Subcutaneous abdominal adipose tissue (tissue), 5 donors: ENCODE data around the gene GRK7.
"Not testable (repeated sequence)": the region's sequence is repeated elsewhere in the genome, so short reads cannot be mapped to it uniquely, and the experiment has no call there.

Source experiments
- H3K27ac ChIP-seq: one replicate; pipeline ENCODE4 v1.7.0; 2013; ENCODE audit warnings: low read depth, mild to moderate bottlenecking, inconsistent platforms, low read length, moderate library complexity
- H3K27me3 ChIP-seq, 5 donors: one replicate each; pipeline ENCODE4 v1.7.0; 2013; ENCODE audit warnings: low read length in 5 of 5, inconsistent platforms in 1 of 5; ENCODE audit not compliant: control insufficient read depth in 5 of 5, insufficient read depth in 4 of 5
- H3K36me3 ChIP-seq, 5 donors: one replicate each; pipeline ENCODE4 v1.7.0; 2013; ENCODE audit warnings: low read length in 5 of 5; ENCODE audit not compliant: control insufficient read depth in 5 of 5, insufficient read depth in 5 of 5
- H3K4me1 ChIP-seq, 5 donors: one replicate each; pipeline ENCODE4 v1.7.0; 2013; ENCODE audit warnings: low read length in 5 of 5, mild to moderate bottlenecking in 3 of 5, moderate library complexity in 1 of 5; ENCODE audit not compliant: control insufficient read depth in 5 of 5, insufficient read depth in 5 of 5
- H3K4me3 ChIP-seq, 5 donors: one replicate each; pipeline ENCODE4 v1.7.0; 2013; ENCODE audit warnings: low read length in 5 of 5, low read depth in 1 of 5
- H3K9ac ChIP-seq, 5 donors: one replicate each; pipeline ENCODE4 v1.7.0; 2013; ENCODE audit warnings: low read length in 5 of 5, mild to moderate bottlenecking in 4 of 5, moderate library complexity in 3 of 5
- H3K9me3 ChIP-seq, 5 donors: one replicate each; pipeline ENCODE4 v1.7.0; 2013; ENCODE audit warnings: low read length in 5 of 5; ENCODE audit not compliant: control insufficient read depth in 5 of 5
- donor health status: healthy.
- donor health status: healthy.
- donor health status: healthy.
- donor health status: healthy.
- donor health status: healthy.

GRK7 gene

GRCh38 chr3:141746962-141747361 is 16.2 kb upstream of the GRK7 start:
- H3K4me1 ChIP-seq: peaks cover 0 to 3% (median 0%) of the 10 kb centered on the region in 5 donors
- no peak overlapping the region for H3K27ac ChIP-seq
- no peaks in the 10 kb centered on the region for H3K27me3 ChIP-seq
- no peaks in the 10 kb centered on the region for H3K9me3 ChIP-seq
- peaks cover 29 to 51% (median 41%) of the 10 kb centered on the region in 5 donors for H3K36me3 ChIP-seq
- H3K4me3 ChIP-seq: no peak overlapping the region
- H3K9ac ChIP-seq: no peak overlapping the region

- Histone ChIP-seq H3K27me3 (no peaks in the 10 kb centered on the region), H3K27ac (no peak overlapping the region), H3K9me3 (no peaks in the 10 kb centered on the region), H3K9ac (no peak overlapping the region), H3K36me3 (peaks cover 3 to 17% (median 12%) of the 10 kb centered on the region in 5 donors), H3K4me1 (no peaks in the 10 kb centered on the region), H3K4me3 (no peak overlapping the region)
Measured at GRCh38 chr3:141753399-141753798, 9.8 kb upstream of the GRK7 start.

- Histone ChIP-seq H3K4me1 (no peaks in the 10 kb centered on the region), H3K27ac (no peak overlapping the region), H3K9me3 (no peaks in the 10 kb centered on the region), H3K36me3 (peaks cover 3 to 15% (median 9%) of the 10 kb centered on the region in 5 donors), H3K9ac (no peak overlapping the region), H3K4me3 (no peak overlapping the region), H3K27me3 (no peaks in the 10 kb centered on the region)
Measured at GRCh38 chr3:141754032-141754431, 9.2 kb upstream of the GRK7 start.

- H3K27ac ChIP-seq, H3K36me3 ChIP-seq, H3K4me3 ChIP-seq, H3K27me3 ChIP-seq, H3K9me3 ChIP-seq, H3K9ac ChIP-seq, H3K4me1 ChIP-seq: not testable (repeated sequence)
Measured at GRCh38 chr3:141762552-141762951, 656 bp upstream of the GRK7 start.

GRCh38 chr3:141764045-141764444 is 837 bp downstream of the GRK7 start:
- H3K27me3 ChIP-seq: no peaks in the 10 kb centered on the region
- H3K9ac ChIP-seq: no peak overlapping the region
- no peaks in the 10 kb centered on the region for H3K9me3 ChIP-seq
- H3K27ac ChIP-seq: no peak overlapping the region
- H3K4me3 ChIP-seq: no peak overlapping the region
- H3K36me3 ChIP-seq: no peaks in the 10 kb centered on the region
- no peaks in the 10 kb centered on the region for H3K4me1 ChIP-seq

GRCh38 chr3:141764465-141764864 is 1.3 kb downstream of the GRK7 start:
- no peak overlapping the region for H3K9ac ChIP-seq
- H3K27me3 ChIP-seq: no peaks in the 10 kb centered on the region
- no peaks in the 10 kb centered on the region for H3K36me3 ChIP-seq
- H3K4me1 ChIP-seq: no peaks in the 10 kb centered on the region
- H3K9me3 ChIP-seq: no peaks in the 10 kb centered on the region
- H3K4me3 ChIP-seq: no peak overlapping the region
- no peak overlapping the region for H3K27ac ChIP-seq

- Histone ChIP-seq H3K27ac (no peak overlapping the region), H3K4me1 (no peaks in the 10 kb centered on the region)
Measured at GRCh38 chr3:141764986-141765385, 1.8 kb downstream of the GRK7 start.

GRCh38 chr3:141767066-141767465 is 3.9 kb downstream of the GRK7 start:
- Histone ChIP-seq H3K36me3 (no peaks in the 10 kb centered on the region), H3K9me3 (no peaks in the 10 kb centered on the region), H3K4me1 (no peaks in the 10 kb centered on the region), H3K27me3 (no peaks in the 10 kb centered on the region), H3K4me3 (no peak overlapping the region), H3K9ac (no peak overlapping the region), H3K27ac (no peak overlapping the region)

More at GRCh38 chr3:141764986-141765385, 1.8 kb downstream of the GRK7 start:
- H3K9me3 ChIP-seq: no peaks in the 10 kb centered on the region
- no peak overlapping the region for H3K4me3 ChIP-seq
- H3K27me3 ChIP-seq: no peaks in the 10 kb centered on the region
- no peaks in the 10 kb centered on the region for H3K36me3 ChIP-seq
- H3K9ac ChIP-seq: no peak overlapping the region

GRCh38 chr3:141769221-141769894 is 6.2 kb downstream of the GRK7 start:
- Histone ChIP-seq H3K36me3 (no peaks in the 10 kb centered on the region), H3K27ac (no peak overlapping the region), H3K9me3 (no peaks in the 10 kb centered on the region), H3K27me3 (no peaks in the 10 kb centered on the region), H3K4me1 (no peaks in the 10 kb centered on the region), H3K9ac (no peak overlapping the region), H3K4me3 (no peak overlapping the region)

GRCh38 chr3:141773676-141774075 is 10.5 kb downstream of the GRK7 start:
- Histone ChIP-seq H3K27ac (no peak overlapping the region), H3K9ac (no peak overlapping the region), H3K4me3 (no peak overlapping the region), H3K9me3 (no peaks in the 10 kb centered on the region), H3K36me3 (no peaks in the 10 kb centered on the region), H3K4me1 (no peaks in the 10 kb centered on the region), H3K27me3 (peaks cover 0 to 2% (median 0%) of the 10 kb centered on the region in 5 donors)
